ENCODE measurements around the gene CENPL. TPM values are rescaled to one million over a fixed set of nuclear protein-coding genes. Genes with fewer than 3 reads are reported as not detected.
"Not testable (repeated sequence)": the region's sequence is repeated elsewhere in the genome, so short reads cannot be mapped to it uniquely, and the experiment has no call there.

CENPL gene
- total and polyA plus RNA-seq, 9 of the 15 experiments (the other 6 are each of a cell fraction or from before 2014, with no cell fraction given): 33.0 to 52.7 (median 39.7) TPM

DNA sequence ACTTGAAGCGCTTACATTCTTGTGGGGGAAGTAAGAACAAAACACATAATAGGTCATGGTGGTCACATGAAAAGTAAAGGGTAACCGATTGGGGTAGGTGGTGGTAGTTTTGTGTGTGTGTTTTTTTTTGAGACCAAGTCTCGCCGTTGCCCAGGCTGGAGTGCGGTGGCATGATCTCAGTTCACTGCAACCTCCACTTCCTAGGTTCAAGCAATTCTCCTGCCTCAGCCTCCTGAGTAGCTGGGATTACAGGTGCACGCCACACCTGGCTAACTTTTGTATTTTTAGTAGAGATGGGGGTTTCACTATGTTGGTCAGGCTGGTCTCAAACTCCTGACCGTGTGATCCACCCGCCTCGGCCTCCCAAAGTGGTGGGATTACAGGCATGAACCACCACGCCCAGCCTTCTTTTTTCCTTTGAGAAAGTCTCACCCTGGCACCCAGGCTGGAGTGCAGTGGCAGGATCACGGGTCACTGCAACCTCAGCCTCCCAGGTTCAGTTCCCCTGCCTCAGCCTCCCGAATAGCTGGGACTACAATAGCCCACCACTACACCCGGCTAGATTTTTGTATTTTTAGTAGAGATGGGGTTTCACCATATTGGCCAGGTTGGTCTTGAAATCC lies 37.6 kb upstream of the CENPL start (continued):
- 0 out of 4 replicates have a peak, but pooled peaks of 1 of the 2 experiments have one; percentile 2 for TF ChIP-seq NONO (IDR thresholded peaks at IDR 0.05; ENCODE audit: low read depth in 2 of 2, low read length in 1 of 2)
- peak; percentile 79 for TF ChIP-seq MYNN (IDR thresholded peaks at IDR 0.05)
- not testable (repeated sequence) for TF ChIP-seq MYNN (CRISPR knock-in tag; IDR thresholded peaks at IDR 0.05)
- 0 out of 4 replicates have a peak, but pooled peaks of 1 of the 2 experiments have one; percentile 55 for TF ChIP-seq SIN3A (IDR thresholded peaks at IDR 0.05; ENCODE audit: borderline replicate concordance in 2 of 2, control insufficient read depth in 1 of 2, low read depth in 2 of 2, low read length in 2 of 2)
- TF ChIP-seq ZNF77 (CRISPR knock-in tag; IDR thresholded peaks at IDR 0.05): peak; percentile 69; the same call in 1 of the 2 replicates
- peak; percentile 89 for TF ChIP-seq SUPT5H (IDR thresholded peaks at IDR 0.05)
- TF ChIP-seq, protein P1, sequence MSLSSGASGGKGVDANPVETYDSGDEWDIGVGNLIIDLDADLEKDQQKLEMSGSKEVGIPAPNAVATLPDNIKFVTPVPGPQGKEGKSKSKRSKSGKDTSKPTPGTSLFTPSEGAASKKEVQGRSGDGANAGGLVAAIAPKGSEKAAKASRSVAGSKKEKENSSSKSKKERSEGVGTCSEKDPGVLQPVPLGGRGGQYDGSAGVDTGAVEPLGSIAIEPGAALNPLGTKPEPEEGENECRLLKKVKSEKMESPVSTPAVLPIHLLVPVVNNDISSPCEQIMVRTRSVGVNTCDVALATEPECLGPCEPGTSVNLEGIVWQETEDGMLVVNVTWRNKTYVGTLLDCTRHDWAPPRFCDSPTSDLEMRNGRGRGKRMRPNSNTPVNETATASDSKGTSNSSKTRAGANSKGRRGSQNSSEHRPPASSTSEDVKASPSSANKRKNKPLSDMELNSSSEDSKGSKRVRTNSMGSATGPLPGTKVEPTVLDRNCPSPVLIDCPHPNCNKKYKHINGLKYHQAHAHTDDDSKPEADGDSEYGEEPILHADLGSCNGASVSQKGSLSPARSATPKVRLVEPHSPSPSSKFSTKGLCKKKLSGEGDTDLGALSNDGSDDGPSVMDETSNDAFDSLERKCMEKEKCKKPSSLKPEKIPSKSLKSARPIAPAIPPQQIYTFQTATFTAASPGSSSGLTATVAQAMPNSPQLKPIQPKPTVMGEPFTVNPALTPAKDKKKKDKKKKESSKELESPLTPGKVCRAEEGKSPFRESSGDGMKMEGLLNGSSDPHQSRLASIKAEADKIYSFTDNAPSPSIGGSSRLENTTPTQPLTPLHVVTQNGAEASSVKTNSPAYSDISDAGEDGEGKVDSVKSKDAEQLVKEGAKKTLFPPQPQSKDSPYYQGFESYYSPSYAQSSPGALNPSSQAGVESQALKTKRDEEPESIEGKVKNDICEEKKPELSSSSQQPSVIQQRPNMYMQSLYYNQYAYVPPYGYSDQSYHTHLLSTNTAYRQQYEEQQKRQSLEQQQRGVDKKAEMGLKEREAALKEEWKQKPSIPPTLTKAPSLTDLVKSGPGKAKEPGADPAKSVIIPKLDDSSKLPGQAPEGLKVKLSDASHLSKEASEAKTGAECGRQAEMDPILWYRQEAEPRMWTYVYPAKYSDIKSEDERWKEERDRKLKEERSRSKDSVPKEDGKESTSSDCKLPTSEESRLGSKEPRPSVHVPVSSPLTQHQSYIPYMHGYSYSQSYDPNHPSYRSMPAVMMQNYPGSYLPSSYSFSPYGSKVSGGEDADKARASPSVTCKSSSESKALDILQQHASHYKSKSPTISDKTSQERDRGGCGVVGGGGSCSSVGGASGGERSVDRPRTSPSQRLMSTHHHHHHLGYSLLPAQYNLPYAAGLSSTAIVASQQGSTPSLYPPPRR (CRISPR knock-in tag; IDR thresholded peaks at IDR 0.05; ENCODE audit: borderline replicate concordance): 0 out of 2 replicates have a peak, but pooled peaks have one; percentile 52
- TF ChIP-seq, protein P2, sequence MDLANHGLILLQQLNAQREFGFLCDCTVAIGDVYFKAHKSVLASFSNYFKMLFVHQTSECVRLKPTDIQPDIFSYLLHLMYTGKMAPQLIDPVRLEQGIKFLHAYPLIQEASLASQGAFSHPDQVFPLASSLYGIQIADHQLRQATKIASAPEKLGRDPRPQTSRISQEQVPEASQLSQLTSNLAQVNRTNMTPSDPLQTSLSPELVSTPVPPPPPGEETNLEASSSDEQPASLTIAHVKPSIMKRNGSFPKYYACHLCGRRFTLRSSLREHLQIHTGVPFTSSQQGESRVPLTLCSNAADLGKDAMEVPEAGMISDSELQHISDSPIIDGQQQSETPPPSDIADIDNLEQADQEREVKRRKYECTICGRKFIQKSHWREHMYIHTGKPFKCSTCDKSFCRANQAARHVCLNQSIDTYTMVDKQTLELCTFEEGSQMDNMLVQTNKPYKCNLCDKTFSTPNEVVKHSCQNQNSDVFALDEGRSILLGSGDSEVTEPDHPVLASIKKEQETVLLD (IDR thresholded peaks at IDR 0.05): 0 out of 2 replicates have a peak, but pooled peaks have one; percentile 13
- TF ChIP-seq, protein P3, sequence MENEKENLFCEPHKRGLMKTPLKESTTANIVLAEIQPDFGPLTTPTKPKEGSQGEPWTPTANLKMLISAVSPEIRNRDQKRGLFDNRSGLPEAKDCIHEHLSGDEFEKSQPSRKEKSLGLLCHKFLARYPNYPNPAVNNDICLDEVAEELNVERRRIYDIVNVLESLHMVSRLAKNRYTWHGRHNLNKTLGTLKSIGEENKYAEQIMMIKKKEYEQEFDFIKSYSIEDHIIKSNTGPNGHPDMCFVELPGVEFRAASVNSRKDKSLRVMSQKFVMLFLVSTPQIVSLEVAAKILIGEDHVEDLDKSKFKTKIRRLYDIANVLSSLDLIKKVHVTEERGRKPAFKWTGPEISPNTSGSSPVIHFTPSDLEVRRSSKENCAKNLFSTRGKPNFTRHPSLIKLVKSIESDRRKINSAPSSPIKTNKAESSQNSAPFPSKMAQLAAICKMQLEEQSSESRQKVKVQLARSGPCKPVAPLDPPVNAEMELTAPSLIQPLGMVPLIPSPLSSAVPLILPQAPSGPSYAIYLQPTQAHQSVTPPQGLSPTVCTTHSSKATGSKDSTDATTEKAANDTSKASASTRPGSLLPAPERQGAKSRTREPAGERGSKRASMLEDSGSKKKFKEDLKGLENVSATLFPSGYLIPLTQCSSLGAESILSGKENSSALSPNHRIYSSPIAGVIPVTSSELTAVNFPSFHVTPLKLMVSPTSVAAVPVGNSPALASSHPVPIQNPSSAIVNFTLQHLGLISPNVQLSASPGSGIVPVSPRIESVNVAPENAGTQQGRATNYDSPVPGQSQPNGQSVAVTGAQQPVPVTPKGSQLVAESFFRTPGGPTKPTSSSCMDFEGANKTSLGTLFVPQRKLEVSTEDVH (IDR thresholded peaks at IDR 0.05; ENCODE audit: low read depth, partially characterized antibody): peak; percentile 72
- TF ChIP-seq ZNF717 (CRISPR knock-in tag; IDR thresholded peaks at IDR 0.05): peak; percentile 12; the same call in 1 of the 2 replicates
- peak; percentile 46; the same call in 1 of the 2 replicates for TF ChIP-seq RBFOX2 (IDR thresholded peaks at IDR 0.05; ENCODE audit: low read depth, low read length)
- TF ChIP-seq ZNF586 (CRISPR knock-in tag; conservative IDR thresholded peaks at IDR 0.05): peak; percentile 7; the same call in 1 of the 2 replicates
- TF ChIP-seq HDAC6 (IDR thresholded peaks at IDR 0.05; ENCODE audit: low read depth, low read length): 0 out of 2 replicates have a peak, but pooled peaks have one; percentile 16
- peak; percentile 54; the same call in 1 of the 2 replicates for TF ChIP-seq PML (IDR thresholded peaks at IDR 0.05; ENCODE audit: low read length)
- TF ChIP-seq MAZ (CRISPR knock-in tag; conservative IDR thresholded peaks at IDR 0.05 in 1 of 2, IDR thresholded peaks at IDR 0.05 in 1 of 2): peak in 1 of 2 experiments; percentile 25; a peak in 1 of 4 replicates
- TF ChIP-seq KLF13 (tag; IDR thresholded peaks at IDR 0.05; ENCODE audit: borderline replicate concordance, low read depth): peak; percentile 18; the same call in 1 of the 2 replicates
